ENCODE data around the gene GMCL2. TPM values are rescaled to one million over a fixed set of nuclear protein-coding genes. Genes with fewer than 3 reads are reported as not detected.

The GMCL2 gene
- total and polyA plus RNA-seq, 9 of the 15 experiments (the other 6 are each of a cell fraction or from before 2014, with no cell fraction given) = 0.04 TPM; not detected in 8

- TF ChIP-seq CHAMP1 (IDR thresholded peaks at IDR 0.05) (no peak), ZNF184 (CRISPR knock-in tag; IDR thresholded peaks at IDR 0.05) (no peak), MAFG (tag; conservative IDR thresholded peaks at IDR 0.05) (no peak), BCLAF1 (IDR thresholded peaks at IDR 0.05; ENCODE audit: borderline replicate concordance in 1 of 2, control insufficient read depth in 1 of 2, low read depth in 2 of 2, low read length in 1 of 2) (no peak), PCBP2 (IDR thresholded peaks at IDR 0.05; ENCODE audit: low read depth, low read length, poor library complexity, severe bottlenecking) (no peak), SMARCB1 (IDR thresholded peaks at IDR 0.05; ENCODE audit: insufficient read length, low read depth) (no peak), NFXL1 (CRISPR knock-in tag; IDR thresholded peaks at IDR 0.05) (no peak), KDM2B (CRISPR knock-in tag; IDR thresholded peaks at IDR 0.05) (no peak), ZNF766 (CRISPR knock-in tag; conservative IDR thresholded peaks at IDR 0.05) (peak; percentile 46), SMAD2 (IDR thresholded peaks at IDR 0.05; ENCODE audit: low read depth, low read length) (no peak), HDAC2 (IDR thresholded peaks at IDR 0.05) (no peak), THRAP3 (IDR thresholded peaks at IDR 0.05; ENCODE audit: borderline replicate concordance) (no peak), EP300 (IDR thresholded peaks at IDR 0.05; ENCODE audit: low read length) (no peak), NCOA2 (IDR thresholded peaks at IDR 0.05; ENCODE audit: partially characterized antibody in 2 of 2) (no peak), FOXK1 (CRISPR knock-in tag; IDR thresholded peaks at IDR 0.05; ENCODE audit: borderline replicate concordance) (no peak), TSC22D4 (tag; IDR thresholded peaks at IDR 0.05) (no peak), CREB3 (tag; conservative IDR thresholded peaks at IDR 0.05; ENCODE audit: low read depth) (no peak), HNRNPH1 (optimal IDR thresholded peaks at IDR 0.05; ENCODE audit: low read depth, low read length) (no peak), BMI1 (IDR thresholded peaks at IDR 0.05; ENCODE audit: low read length) (no peak), HNRNPL (IDR thresholded peaks at IDR 0.05; ENCODE audit: low read depth, low read length) (peak; percentile 72; the same call in 1 of the 2 replicates), ATF7 (IDR thresholded peaks at IDR 0.05) (0 out of 2 replicates have a peak, but pooled peaks have one; percentile 32), POLR3A (IDR thresholded peaks at IDR 0.05; ENCODE audit: borderline replicate concordance, extremely low read depth, insufficient read depth, insufficient read length) (no peak)
Measured at GRCh38 chr5:178232124-178232919, 45.2 kb upstream of the GMCL2 start, which contains the start of gene PHYKPL (continued).

All from K562 (cell line).